Uterus (tissue), 2 donors: ENCODE results near the gene BSN.

Experiments
- POLR2A ChIP-seq, 2 donors: fragments of 450-650 bp; IDR thresholded peaks; one replicate each; pipeline ENCODE4 v1.6.1; 2016; ENCODE audit warnings: antibody characterized with exemption in 2 of 2, mild to moderate bottlenecking in 1 of 2, moderate library complexity in 1 of 2
- TF ChIP-seq, protein P1 (sequence below), 4 experiments: fragments of 200-600 bp in 2 of 4; fragments of 450-650 bp in 2 of 4; sonication (generic) in 2 of 4; IDR thresholded peaks; one replicate each; pipeline ENCODE4 v1.5.1; 2016 to 2019; ENCODE audit warnings: antibody characterized with exemption in 4 of 4, mild to moderate bottlenecking in 2 of 4, moderate library complexity in 1 of 4

DNA sequence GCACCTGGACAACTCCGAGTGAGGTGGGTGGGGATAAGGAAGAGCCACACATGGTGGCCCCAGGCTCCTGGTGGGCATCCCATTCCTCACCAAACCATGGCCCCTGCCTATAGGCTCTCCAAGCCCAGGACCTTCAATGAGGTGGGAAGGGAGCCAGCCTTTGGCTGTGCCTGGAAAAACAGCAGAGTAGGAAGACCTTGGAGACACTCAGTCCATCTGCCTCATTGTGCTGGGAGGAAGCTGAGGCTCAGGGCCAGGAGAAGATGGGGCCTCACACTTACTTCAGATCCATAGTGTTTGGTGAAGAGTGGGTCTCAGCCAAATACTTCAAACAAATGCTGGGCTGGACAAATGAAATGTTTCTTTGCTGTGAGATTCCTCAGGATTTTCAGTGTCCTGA lies 72.5 kb downstream of the BSN start:
- TF ChIP-seq, protein P1, sequence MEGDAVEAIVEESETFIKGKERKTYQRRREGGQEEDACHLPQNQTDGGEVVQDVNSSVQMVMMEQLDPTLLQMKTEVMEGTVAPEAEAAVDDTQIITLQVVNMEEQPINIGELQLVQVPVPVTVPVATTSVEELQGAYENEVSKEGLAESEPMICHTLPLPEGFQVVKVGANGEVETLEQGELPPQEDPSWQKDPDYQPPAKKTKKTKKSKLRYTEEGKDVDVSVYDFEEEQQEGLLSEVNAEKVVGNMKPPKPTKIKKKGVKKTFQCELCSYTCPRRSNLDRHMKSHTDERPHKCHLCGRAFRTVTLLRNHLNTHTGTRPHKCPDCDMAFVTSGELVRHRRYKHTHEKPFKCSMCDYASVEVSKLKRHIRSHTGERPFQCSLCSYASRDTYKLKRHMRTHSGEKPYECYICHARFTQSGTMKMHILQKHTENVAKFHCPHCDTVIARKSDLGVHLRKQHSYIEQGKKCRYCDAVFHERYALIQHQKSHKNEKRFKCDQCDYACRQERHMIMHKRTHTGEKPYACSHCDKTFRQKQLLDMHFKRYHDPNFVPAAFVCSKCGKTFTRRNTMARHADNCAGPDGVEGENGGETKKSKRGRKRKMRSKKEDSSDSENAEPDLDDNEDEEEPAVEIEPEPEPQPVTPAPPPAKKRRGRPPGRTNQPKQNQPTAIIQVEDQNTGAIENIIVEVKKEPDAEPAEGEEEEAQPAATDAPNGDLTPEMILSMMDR (IDR thresholded peaks at IDR 0.05) = no peak
- no peak for TF ChIP-seq POLR2A (IDR thresholded peaks at IDR 0.05)
